Measurements from ENCODE around the gene IFI30. TPM values are rescaled to one million over a fixed set of nuclear protein-coding genes. Genes with fewer than 3 reads are reported as not detected.

Gene IFI30
- total RNA-seq, 1 experiment from 2014 or later: 23.6 TPM

DNA sequence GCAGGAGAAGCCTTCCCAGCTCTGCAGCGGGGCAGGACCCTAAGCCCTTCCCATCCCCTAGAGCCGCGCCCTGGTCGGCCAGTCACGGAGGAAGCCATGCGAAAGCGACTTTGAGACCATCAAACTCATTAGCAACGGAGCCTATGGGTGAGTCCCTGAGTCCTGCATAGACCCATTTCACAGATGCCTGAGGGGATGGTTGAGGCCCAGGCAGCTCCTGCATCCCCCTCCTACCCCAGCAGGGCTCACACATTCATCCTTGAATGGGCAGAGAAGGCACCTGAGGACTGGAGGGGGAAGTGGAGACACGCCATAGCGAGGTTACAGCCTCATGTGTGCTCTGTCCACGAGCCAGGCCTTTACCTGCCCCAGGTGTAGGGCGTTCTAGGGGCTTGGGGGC, 44.8 kb upstream of the IFI30 start:
- no peak overlapping the region for H3K56ac ChIP-seq (ENCODE audit: insufficient read length, low read depth, low read length)
- no peak overlapping the region for H4K5ac ChIP-seq (ENCODE audit: insufficient read length, low read depth, low read length)
- H3K9me3 ChIP-seq (ENCODE audit: control insufficient read depth, low read depth, low read length): no peaks in the 10 kb centered on the region
- no peaks in the 10 kb centered on the region for H3K79me1 ChIP-seq (ENCODE audit: insufficient read depth, low read depth, low read length, poor library complexity, severe bottlenecking)
- H2AFZ ChIP-seq (ENCODE audit: low read length): no peak overlapping the region
- no peaks in the 10 kb centered on the region for H3K27me3 ChIP-seq (ENCODE audit: insufficient read depth, low read length)
- H3K4me1 Mint-ChIP-seq: no peaks in the 10 kb centered on the region
- H3K27me3 Mint-ChIP-seq (ENCODE audit: low read depth): no peaks in the 10 kb centered on the region
- H3K4me1 ChIP-seq (ENCODE audit: insufficient read depth, low read length): no peaks in the 10 kb centered on the region
- no peak overlapping the region for H3K4me2 ChIP-seq (ENCODE audit: insufficient read depth, insufficient read length, low read length)
- no peak for DNase-seq
- no peak overlapping the region for H3K14ac ChIP-seq (ENCODE audit: insufficient read depth, low read length)
- WGBS (ENCODE audit: extremely low coverage, insufficient read length, low lambda C conversion rate): no CpG with 5 or more reads among the region's 12 CpGs
- no peak overlapping the region for H3K23ac ChIP-seq (ENCODE audit: insufficient read length, low read depth, low read length)
- no peak overlapping the region for H3K4ac ChIP-seq (ENCODE audit: low read depth, low read length)
- no peak overlapping the region for H3K27ac Mint-ChIP-seq
- H4K91ac ChIP-seq (ENCODE audit: insufficient read length, low read depth, low read length): no peak overlapping the region
- H3K79me2 ChIP-seq (ENCODE audit: insufficient read depth, low read length): no peaks in the 10 kb centered on the region
- no peaks in the 10 kb centered on the region for H3K23me2 ChIP-seq (ENCODE audit: insufficient read length, low read depth, low read length, poor library complexity, severe bottlenecking)
- no peak overlapping the region for H2BK12ac ChIP-seq (ENCODE audit: insufficient read length, low read depth, low read length)
- no peak overlapping the region for H2BK5ac ChIP-seq (ENCODE audit: insufficient read length, low read length)
- no peaks in the 10 kb centered on the region for H3K9me3 Mint-ChIP-seq
- TF ChIP-seq, protein P1, sequence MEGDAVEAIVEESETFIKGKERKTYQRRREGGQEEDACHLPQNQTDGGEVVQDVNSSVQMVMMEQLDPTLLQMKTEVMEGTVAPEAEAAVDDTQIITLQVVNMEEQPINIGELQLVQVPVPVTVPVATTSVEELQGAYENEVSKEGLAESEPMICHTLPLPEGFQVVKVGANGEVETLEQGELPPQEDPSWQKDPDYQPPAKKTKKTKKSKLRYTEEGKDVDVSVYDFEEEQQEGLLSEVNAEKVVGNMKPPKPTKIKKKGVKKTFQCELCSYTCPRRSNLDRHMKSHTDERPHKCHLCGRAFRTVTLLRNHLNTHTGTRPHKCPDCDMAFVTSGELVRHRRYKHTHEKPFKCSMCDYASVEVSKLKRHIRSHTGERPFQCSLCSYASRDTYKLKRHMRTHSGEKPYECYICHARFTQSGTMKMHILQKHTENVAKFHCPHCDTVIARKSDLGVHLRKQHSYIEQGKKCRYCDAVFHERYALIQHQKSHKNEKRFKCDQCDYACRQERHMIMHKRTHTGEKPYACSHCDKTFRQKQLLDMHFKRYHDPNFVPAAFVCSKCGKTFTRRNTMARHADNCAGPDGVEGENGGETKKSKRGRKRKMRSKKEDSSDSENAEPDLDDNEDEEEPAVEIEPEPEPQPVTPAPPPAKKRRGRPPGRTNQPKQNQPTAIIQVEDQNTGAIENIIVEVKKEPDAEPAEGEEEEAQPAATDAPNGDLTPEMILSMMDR (conservative IDR thresholded peaks at IDR 0.05): no peak
- H2AK5ac ChIP-seq (ENCODE audit: insufficient read length, low read length): no peak overlapping the region
- no peak overlapping the region for H4K8ac ChIP-seq (replicated peaks; ENCODE audit: insufficient read length, low read depth, low read length)
- H3K4me3 Mint-ChIP-seq: no peak overlapping the region
- no peak overlapping the region for H3K9ac ChIP-seq (ENCODE audit: extremely low read depth, insufficient read length, low read length)
- no peaks in the 10 kb centered on the region for H4K20me1 ChIP-seq (ENCODE audit: control insufficient read depth, insufficient read depth, insufficient read length)
- H2BK15ac ChIP-seq (ENCODE audit: low read depth, low read length): no peak overlapping the region
- H3K18ac ChIP-seq (ENCODE audit: insufficient read length, low read depth, low read length): no peak overlapping the region
- no peak overlapping the region for H2BK120ac ChIP-seq (ENCODE audit: low read depth, low read length, poor library complexity, severe bottlenecking)
- H3T11ph ChIP-seq (ENCODE audit: low read length): no peak overlapping the region
- H3K27ac ChIP-seq (ENCODE audit: insufficient read length, low read depth, low read length): no peak overlapping the region
- H3K36me3 Mint-ChIP-seq (ENCODE audit: insufficient read depth in 1 of 3, low read depth in 3 of 3): peaks cover 14 to 56% (median 48%) of the 10 kb centered on the region in 3 experiments; a peak in 6 of 7 replicates
- H2BK20ac ChIP-seq (ENCODE audit: low read depth, low read length, poor library complexity, severe bottlenecking): no peak overlapping the region
